Kidney (tissue), 14 donors: ENCODE data around the gene TAAR1. TPM values are rescaled to one million over a fixed set of nuclear protein-coding genes. Genes with fewer than 3 reads are reported as not detected.

ENCODE experiments used
- DNase-seq, 5 donors: peaks; one replicate each; pipeline ENCODE4 v3.0.0-alpha.2; 2013 to 2020
- FAIRE-seq: peaks from 2 replicates; lab custom pipeline; 2012; peaks lifted over from hg19 to GRCh38; lab: Jason Lieb, UNC
- H3K27ac ChIP-seq, 2 donors: one replicate each; pipeline ENCODE4 v1.7.0; 2013; ENCODE audit warnings: low read depth in 2 of 2, low read length in 2 of 2, inconsistent platforms in 1 of 2
- H3K27me3 ChIP-seq: one replicate; pipeline ENCODE4 v1.7.1; 2013; ENCODE audit warnings: low read length, inconsistent platforms; ENCODE audit not compliant: control insufficient read depth, insufficient read depth
- H3K36me3 ChIP-seq, 3 donors: one replicate each; pipeline versions ENCODE4 v1.7.0 to v1.7.1; 2013; ENCODE audit warnings: low read length in 3 of 3, control low read depth in 1 of 3, inconsistent platforms in 1 of 3; ENCODE audit not compliant: insufficient read depth in 3 of 3, control insufficient read depth in 2 of 3
- H3K4me1 ChIP-seq, 3 donors: one replicate each; pipeline versions ENCODE4 v1.7.0 to v1.7.1; 2013; ENCODE audit warnings: low read length in 3 of 3, inconsistent platforms in 1 of 3, low read depth in 1 of 3; ENCODE audit not compliant: control insufficient read depth in 2 of 3, insufficient read depth in 2 of 3
- H3K4me3 ChIP-seq, 3 donors: one replicate each; pipeline versions ENCODE4 v1.7.0 to v1.8.1; 2013; ENCODE audit warnings: low read length in 3 of 3, control low read depth in 1 of 3, inconsistent platforms in 1 of 3
- H3K9ac ChIP-seq, 3 donors: one replicate each; pipeline versions ENCODE4 v1.7.0 to v1.7.1; 2013; ENCODE audit warnings: low read length in 3 of 3, control low read depth in 1 of 3, inconsistent platforms in 1 of 3
- H3K9me3 ChIP-seq, 3 donors: one replicate each; pipeline versions ENCODE4 v1.7.0 to v1.7.1; 2013; ENCODE audit warnings: low read length in 3 of 3, control low read depth in 1 of 3, inconsistent platforms in 1 of 3; ENCODE audit not compliant: control insufficient read depth in 2 of 3, insufficient read depth in 1 of 3
- intact Hi-C: fragments of 100-400 bp; cut with DNase I; formaldehyde crosslinking; loops from one replicate; pipeline ENCODE4 v1.11.1; 2022
- polyA plus RNA-seq: library from polyadenylated mRNA; stranded (reverse); fragments of 350-450 nt; fragmentation: Illumina TruSeq; extraction: RNeasy Lipid Tissue Mini Kit (QIAGEN cat#74804); gene quantifications from one replicate; pipeline ENCODE4 v1.2.3, GENCODE V29; 2014; ENCODE audit warnings: low read depth, low replicate concordance; ENCODE audit not compliant: insufficient read depth
- total RNA-seq: library from RNA; stranded (reverse); fragmentation: NEBNext Ultra II Directional; extraction: Animal tissue kit (Norgen Biotek cat#: 25700); gene quantifications from one replicate; pipeline ENCODE4 v1.2.1, GENCODE V29; 2021
- TF ChIP-seq, protein P1 (sequence below): IDR thresholded peaks from 3 replicates; pipeline ENCODE4 v1.5.1; 2012; ENCODE audit warnings: mild to moderate bottlenecking, moderate library complexity, borderline replicate concordance; ENCODE audit not compliant: insufficient read depth; ENCODE audit errors: extremely low read depth
- donor health status: control.
- donor health status: control.
- donor health status: control.
- donor health status: control.
- donor health status: control.
- donor health status: DM: yes; HTN: yes; CAD: no.
- donor health status: Normal renal cell carcinoma (clear cell type).

Gene TAAR1
- total and polyA plus RNA-seq, 2 donors from 2014 or later, result not detected

- intact Hi-C loops, result no loop called here
- Histone ChIP-seq H3K9ac (no peak overlapping the region), H3K4me3 (no peak overlapping the region), H3K27me3 (no peaks in the 10 kb centered on the region), H3K36me3 (no peaks in the 10 kb centered on the region), H3K27ac (no peak overlapping the region), H3K9me3 (no peaks in the 10 kb centered on the region), H3K4me1 (no peaks in the 10 kb centered on the region)
- TF ChIP-seq, protein P1, sequence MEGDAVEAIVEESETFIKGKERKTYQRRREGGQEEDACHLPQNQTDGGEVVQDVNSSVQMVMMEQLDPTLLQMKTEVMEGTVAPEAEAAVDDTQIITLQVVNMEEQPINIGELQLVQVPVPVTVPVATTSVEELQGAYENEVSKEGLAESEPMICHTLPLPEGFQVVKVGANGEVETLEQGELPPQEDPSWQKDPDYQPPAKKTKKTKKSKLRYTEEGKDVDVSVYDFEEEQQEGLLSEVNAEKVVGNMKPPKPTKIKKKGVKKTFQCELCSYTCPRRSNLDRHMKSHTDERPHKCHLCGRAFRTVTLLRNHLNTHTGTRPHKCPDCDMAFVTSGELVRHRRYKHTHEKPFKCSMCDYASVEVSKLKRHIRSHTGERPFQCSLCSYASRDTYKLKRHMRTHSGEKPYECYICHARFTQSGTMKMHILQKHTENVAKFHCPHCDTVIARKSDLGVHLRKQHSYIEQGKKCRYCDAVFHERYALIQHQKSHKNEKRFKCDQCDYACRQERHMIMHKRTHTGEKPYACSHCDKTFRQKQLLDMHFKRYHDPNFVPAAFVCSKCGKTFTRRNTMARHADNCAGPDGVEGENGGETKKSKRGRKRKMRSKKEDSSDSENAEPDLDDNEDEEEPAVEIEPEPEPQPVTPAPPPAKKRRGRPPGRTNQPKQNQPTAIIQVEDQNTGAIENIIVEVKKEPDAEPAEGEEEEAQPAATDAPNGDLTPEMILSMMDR, result no peak
- FAIRE-seq, result no peak
- DNase-seq, result peak in 2 of 5 donors; percentile 28 to 40
These were observed 35.7 kb downstream of the TAAR1 start for GRCh38 chr6:132623106-132623845.

DNA sequence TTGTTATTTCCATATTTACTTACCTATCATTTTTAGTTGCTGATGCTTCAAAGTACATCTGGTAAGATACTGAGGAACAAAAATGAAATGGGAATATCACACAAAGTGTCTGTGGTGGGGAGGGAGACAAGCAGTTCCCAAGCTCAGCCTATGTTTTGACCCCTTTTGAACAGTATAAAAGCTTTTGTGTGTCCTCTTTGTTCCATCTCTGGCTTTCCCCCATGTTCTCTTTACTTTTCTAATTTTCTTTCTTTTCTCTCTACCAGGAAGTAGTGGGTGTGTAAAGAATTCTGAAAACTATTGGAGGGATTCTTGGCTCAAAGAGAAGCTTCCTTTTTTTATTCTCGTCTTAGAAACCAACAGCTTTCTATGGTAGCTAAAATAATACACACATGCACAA is 42.3 kb downstream of the TAAR1 start:
- Histone ChIP-seq H3K9ac (no peak overlapping the region), H3K4me3 (no peak overlapping the region), H3K4me1 (no peaks in the 10 kb centered on the region), H3K9me3 (no peaks in the 10 kb centered on the region), H3K27me3 (no peaks in the 10 kb centered on the region), H3K36me3 (no peaks in the 10 kb centered on the region), H3K27ac (no peak overlapping the region)
- FAIRE-seq, result no peak
- DNase-seq, result no peak
- TF ChIP-seq, protein P1, result no peak
- intact Hi-C loops, result no loop called here

- Histone ChIP-seq H3K4me1 (no peaks in the 10 kb centered on the region), H3K9me3 (no peaks in the 10 kb centered on the region), H3K36me3 (no peaks in the 10 kb centered on the region), H3K9ac (no peak overlapping the region), H3K27ac (no peak overlapping the region), H3K4me3 (no peak overlapping the region), H3K27me3 (no peaks in the 10 kb centered on the region)
- intact Hi-C loops, result no loop called here
- TF ChIP-seq, protein P1, result no peak
- no peak for DNase-seq
- no peak for FAIRE-seq
These were observed 44.4 kb downstream of the TAAR1 start for GRCh38 chr6:132614554-132614953.
